ENCODE data around the gene DCPS. TPM values are rescaled to one million over a fixed set of nuclear protein-coding genes. Genes with fewer than 3 reads are reported as not detected.
"Not testable (repeated sequence)": the region's sequence is repeated elsewhere in the genome, so short reads cannot be mapped to it uniquely, and the experiment has no call there.

Gene DCPS
- total RNA-seq, 1 experiment from 2014 or later: 23.8 TPM

- Histone ChIP-seq H3K9me3 (ENCODE audit: insufficient read depth, low read depth) (no peaks in the 10 kb centered on the region), H3K27me3 (ENCODE audit: insufficient read depth, low read depth) (no peaks in the 10 kb centered on the region), H3K4me2 (no peak overlapping the region), H3K9me2 (ENCODE audit: insufficient read depth) (no peaks in the 10 kb centered on the region), H3F3A (ENCODE audit: insufficient read depth, low read depth) (peaks cover 6% of the 10 kb centered on the region; the same call in 1 of the 2 replicates), H4K20me1 (ENCODE audit: insufficient read depth) (0 out of 2 replicates have a peak, but pooled peaks cover 10% of the 10 kb centered on the region), H3K4me1 (replicated peaks; ENCODE audit: insufficient read depth) (peaks cover 58% of the 10 kb centered on the region), H3K27ac (no peak overlapping the region), H3K4me3 (no peak overlapping the region), H2AFZ (no peak overlapping the region), H3K79me2 (ENCODE audit: low read depth) (peaks cover 85% of the 10 kb centered on the region), H3K36me3 (ENCODE audit: low read depth) (no peaks in the 10 kb centered on the region)
- TF ChIP-seq CTCF (conservative IDR thresholded peaks at IDR 0.05) (no peak), EZH2 (IDR thresholded peaks at IDR 0.05; ENCODE audit: low read depth) (no peak)
- no TSS peak for BruUV-seq (replicated peaks)
- intact Hi-C loops (cut with micrococcal nuclease; ENCODE audit: unreplicated experiment): no loop called here
- POLR2A ChIA-PET (ENCODE audit: unreplicated experiment): no interaction called here
- CTCF ChIA-PET: no interaction called here
- DNase-seq: peak in 1 of 2 experiments; percentile 10
Measured at GRCh38 chr11:126370016-126370415, 66.2 kb downstream of the DCPS start.

GRCh38 chr11:126371595-126371994 is 67.7 kb downstream of the DCPS start:
- peaks cover 6% of the 10 kb centered on the region; the same call in 1 of the 2 replicates for H3F3A ChIP-seq (ENCODE audit: insufficient read depth, low read depth)
- ChIA-PET POLR2A (ENCODE audit: unreplicated experiment) (no interaction called here), CTCF (no interaction called here)
- no peaks in the 10 kb centered on the region for H3K27me3 ChIP-seq (ENCODE audit: insufficient read depth, low read depth)
- H3K79me2 ChIP-seq (ENCODE audit: low read depth): peaks cover 91% of the 10 kb centered on the region
- TF ChIP-seq CTCF (conservative IDR thresholded peaks at IDR 0.05) (no peak), EZH2 (IDR thresholded peaks at IDR 0.05; ENCODE audit: low read depth) (no peak)
- DNase-seq: no peak
- no peak overlapping the region for H2AFZ ChIP-seq
- peaks cover 10% of the 10 kb centered on the region; the same call in 1 of the 2 replicates for H4K20me1 ChIP-seq (ENCODE audit: insufficient read depth)
- H3K4me1 ChIP-seq (replicated peaks; ENCODE audit: insufficient read depth): peaks cover 43% of the 10 kb centered on the region
- H3K4me3 ChIP-seq: no peak overlapping the region
- no peak overlapping the region for H3K4me2 ChIP-seq
- no peaks in the 10 kb centered on the region for H3K36me3 ChIP-seq (ENCODE audit: low read depth)
- BruUV-seq (replicated peaks): no TSS peak
- no peak overlapping the region for H3K27ac ChIP-seq
- no peaks in the 10 kb centered on the region for H3K9me2 ChIP-seq (ENCODE audit: insufficient read depth)
- intact Hi-C loops (cut with micrococcal nuclease; ENCODE audit: unreplicated experiment): no loop called here
- no peaks in the 10 kb centered on the region for H3K9me3 ChIP-seq (ENCODE audit: insufficient read depth, low read depth)

GRCh38 chr11:126373389-126374066 is 69.7 kb downstream of the DCPS start:
- H3K9me3 ChIP-seq (ENCODE audit: insufficient read depth, low read depth); H3F3A ChIP-seq (ENCODE audit: insufficient read depth, low read depth); H2AFZ ChIP-seq; H3K36me3 ChIP-seq (ENCODE audit: low read depth); H4K20me1 ChIP-seq (ENCODE audit: insufficient read depth); intact Hi-C loops (cut with micrococcal nuclease; ENCODE audit: unreplicated experiment); H3K4me3 ChIP-seq; H3K9me2 ChIP-seq (ENCODE audit: insufficient read depth); BruUV-seq (replicated peaks); H3K27me3 ChIP-seq (ENCODE audit: insufficient read depth, low read depth); CTCF ChIA-PET: not testable (repeated sequence)
- peak; percentile 57 to 68 for DNase-seq
- peaks cover 24% of the 10 kb centered on the region for H3K4me1 ChIP-seq (replicated peaks; ENCODE audit: insufficient read depth)
- peaks cover 91% of the 10 kb centered on the region for H3K79me2 ChIP-seq (ENCODE audit: low read depth)
- peak overlapping the region; percentile 60 for H3K27ac ChIP-seq
- H3K4me2 ChIP-seq: peak overlapping the region; percentile 36
- POLR2A ChIA-PET (ENCODE audit: unreplicated experiment): interaction anchor here (0.6 to 0.7 kb wide), 2 partner anchors 20 to 27 kb away, joined by 3 to 4 read pairs; no protein-coding TSS in a partner anchor

- H3K27ac ChIP-seq; H3K4me2 ChIP-seq; H3K9me3 ChIP-seq (ENCODE audit: insufficient read depth, low read depth); intact Hi-C loops (cut with micrococcal nuclease; ENCODE audit: unreplicated experiment); H3K4me3 ChIP-seq; DNase-seq; H4K20me1 ChIP-seq (ENCODE audit: insufficient read depth); H3K27me3 ChIP-seq (ENCODE audit: insufficient read depth, low read depth); BruUV-seq (replicated peaks); POLR2A ChIA-PET (ENCODE audit: unreplicated experiment); H3K36me3 ChIP-seq (ENCODE audit: low read depth); H2AFZ ChIP-seq; H3K9me2 ChIP-seq (ENCODE audit: insufficient read depth); H3F3A ChIP-seq (ENCODE audit: insufficient read depth, low read depth): not testable (repeated sequence)
- H3K79me2 ChIP-seq (ENCODE audit: low read depth): peaks cover 91% of the 10 kb centered on the region
- peaks cover 18% of the 10 kb centered on the region for H3K4me1 ChIP-seq (replicated peaks; ENCODE audit: insufficient read depth)
- CTCF ChIA-PET: interaction anchor here (0.6 kb wide), 1 partner anchor 9 kb away, joined by 6 read pairs; no protein-coding TSS in a partner anchor
Measured at GRCh38 chr11:126374562-126375300, 70.9 kb downstream of the DCPS start.
